SK-N-SH (cell line): ENCODE results near the gene DRGX. TPM values are rescaled to one million over a fixed set of nuclear protein-coding genes. Genes with fewer than 3 reads are reported as not detected.

Source experiments
- CTCF ChIA-PET: fragments of 300-600, 350-600 bp; formaldehyde crosslinking; extraction: SDS; loops from one replicate; lab custom pipeline; 2021; lab: Yijun Ruan, JAX
- POLR2A ChIA-PET: fragments of 350-600 bp; sonication (Branson Sonifier 250); formaldehyde crosslinking; extraction: SDS; loops from one replicate; lab custom pipeline; 2020; ENCODE audit warnings: antibody characterized with exemption, inconsistent platforms; lab: Yijun Ruan, JAX
- DNase-seq: peaks from one replicate; pipeline ENCODE4 v3.0.0; 2012
- H2AFZ ChIP-seq: fragments of 200-600 bp; sonication (generic); 2 replicates; pipeline ENCODE4 v1.8.1; 2016; ENCODE audit warnings: antibody characterized with exemption, mild to moderate bottlenecking, low read depth
- H3F3A ChIP-seq: fragments of 200-600 bp; sonication (generic); replicated peaks from 2 replicates; pipeline ENCODE3; 2016; ENCODE audit warnings: antibody characterized with exemption, mild to moderate bottlenecking; ENCODE audit not compliant: insufficient read depth
- H3K27ac ChIP-seq, 2 experiments: fragments of 200-500 bp in 1 of 2; fragments of 200-600 bp in 1 of 2; sonication (Bioruptor generic) in 1 of 2; sonication (generic), shearing (Covaris generic) in 1 of 2; 2 replicates each; pipeline versions ENCODE4 v1.5.1 to v1.6.1; 2014 to 2016; ENCODE audit warnings: low read depth in 2 of 2, inconsistent platforms in 1 of 2, low read length in 1 of 2, mild to moderate bottlenecking in 1 of 2, mixed read lengths in 1 of 2
- H3K27me3 ChIP-seq: fragments of 200-600 bp; sonication (generic), shearing (Covaris generic); 2 replicates; pipeline ENCODE4 v1.6.1; 2016; ENCODE audit warnings: mixed run types; ENCODE audit not compliant: insufficient read depth
- H3K36me3 ChIP-seq, 2 experiments: fragments of 200-500 bp in 1 of 2; fragments of 200-600 bp in 1 of 2; sonication (Bioruptor generic) in 1 of 2; sonication (generic) in 1 of 2; replicated peaks in 1 of 2; 2 replicates each; pipeline versions ENCODE3 to v1.5.1; 2014 to 2016; ENCODE audit warnings: low read length in 1 of 2, mild to moderate bottlenecking in 1 of 2; ENCODE audit not compliant: insufficient read depth in 2 of 2, control insufficient read depth in 1 of 2
- H3K4me1 ChIP-seq, 2 experiments: fragments of 200-500 bp in 1 of 2; fragments of 200-600 bp in 1 of 2; sonication (Bioruptor generic) in 1 of 2; sonication (generic), shearing (Covaris generic) in 1 of 2; 2 replicates each; pipeline versions ENCODE4 v1.5.1 to v1.6.1; 2014 to 2016; ENCODE audit warnings: low read depth in 1 of 2, low read length in 1 of 2, mixed run types in 1 of 2; ENCODE audit not compliant: insufficient read depth in 2 of 2, control insufficient read depth in 1 of 2
- H3K4me2 ChIP-seq: fragments of 200-600 bp; sonication (generic), shearing (Covaris generic); 2 replicates; pipeline ENCODE4 v1.6.1; 2017; ENCODE audit warnings: mixed run types
- H3K4me3 ChIP-seq, 2 experiments: fragments of 200-500 bp in 1 of 2; fragments of 200-600 bp in 1 of 2; sonication (Bioruptor generic) in 1 of 2; sonication (generic), shearing (Covaris generic) in 1 of 2; 2 replicates each; pipeline versions ENCODE4 v1.5.1 to v1.8.1; 2014 to 2016; ENCODE audit warnings: low read depth in 2 of 2, inconsistent platforms in 1 of 2, low read length in 1 of 2, mild to moderate bottlenecking in 1 of 2, mixed read lengths in 1 of 2, moderate library complexity in 1 of 2
- H3K79me2 ChIP-seq: fragments of 200-600 bp; sonication (generic); 2 replicates; pipeline ENCODE4 v1.8.1; 2017; ENCODE audit warnings: mild to moderate bottlenecking; ENCODE audit not compliant: insufficient read depth
- H3K9ac ChIP-seq: fragments of 200-600 bp; sonication (generic); 2 replicates; pipeline ENCODE4 v1.6.1; 2017; ENCODE audit warnings: mixed run types
- H3K9me2 ChIP-seq: fragments of 200-600 bp; sonication (generic); 2 replicates; pipeline ENCODE4 v1.6.1; 2017; ENCODE audit warnings: mixed run types
- H3K9me3 ChIP-seq: fragments of 200-600 bp; sonication (generic); 2 replicates; pipeline ENCODE4 v1.6.1; 2017; ENCODE audit warnings: mixed run types, mild to moderate bottlenecking, moderate library complexity
- H4K20me1 ChIP-seq: fragments of 200-600 bp; sonication (generic); 2 replicates; pipeline ENCODE4 v1.6.1; 2017; ENCODE audit warnings: mild to moderate bottlenecking, mixed run types; ENCODE audit not compliant: insufficient read depth
- FOSL2 ChIP-seq: IDR thresholded peaks from 2 replicates; pipeline ENCODE4 v1.4.0; 2012; ENCODE audit warnings: low read depth, mild to moderate bottlenecking, moderate library complexity, borderline replicate concordance
- FOXJ3 ChIP-seq: sonication (generic); formaldehyde crosslinking; IDR thresholded peaks from 2 replicates; pipeline ENCODE4 v1.5.1; 2020; ENCODE audit warnings: mild to moderate bottlenecking, missing genetic modification reagents
- FOXM1 ChIP-seq: IDR thresholded peaks from 2 replicates; pipeline ENCODE4 v1.4.0; 2012; ENCODE audit warnings: low read depth, mild to moderate bottlenecking
- GABPA ChIP-seq: IDR thresholded peaks from 2 replicates; pipeline ENCODE4 v1.4.0; 2012; ENCODE audit warnings: low read depth, mild to moderate bottlenecking
- GATA2 ChIP-seq: sonication (generic); formaldehyde crosslinking; IDR thresholded peaks from 2 replicates; pipeline ENCODE4 v1.5.0; 2020; ENCODE audit warnings: mild to moderate bottlenecking, missing genetic modification reagents
- JUND ChIP-seq: IDR thresholded peaks from 2 replicates; pipeline ENCODE4 v1.4.0; 2012
- MXI1 ChIP-seq: IDR thresholded peaks from 2 replicates; pipeline ENCODE4 v1.6.1; 2012; ENCODE audit warnings: mild to moderate bottlenecking, low read depth, low read length, improper control_type of control experiment
- RAD21 ChIP-seq: IDR thresholded peaks from 2 replicates; pipeline ENCODE4 v1.6.1; 2012; ENCODE audit warnings: mild to moderate bottlenecking, low read length
- RCOR1 ChIP-seq: fragments of 150-350 bp; IDR thresholded peaks from 2 replicates; pipeline ENCODE4 v1.6.1; 2017; ENCODE audit warnings: antibody characterized with exemption, low read length
- RFX5 ChIP-seq: IDR thresholded peaks from 2 replicates; pipeline ENCODE4 v1.6.1; 2012; ENCODE audit warnings: mild to moderate bottlenecking, improper control_type of control experiment, low read length
- RXRA ChIP-seq: IDR thresholded peaks from 2 replicates; pipeline ENCODE4 v1.4.0; 2012; ENCODE audit warnings: low read depth, mild to moderate bottlenecking, borderline replicate concordance
- SMC3 ChIP-seq: IDR thresholded peaks from 2 replicates; pipeline ENCODE4 v1.6.1; 2012; ENCODE audit warnings: low read depth, low read length, improper control_type of control experiment
- TAF1 ChIP-seq: IDR thresholded peaks from 2 replicates; pipeline ENCODE4 v1.6.1; 2012; ENCODE audit warnings: low read depth, mild to moderate bottlenecking, low read length, moderate library complexity, borderline replicate concordance
- TCF12 ChIP-seq: IDR thresholded peaks from 2 replicates; pipeline ENCODE4 v1.4.0; 2012
- YY1 ChIP-seq: IDR thresholded peaks from 2 replicates; pipeline ENCODE4 v1.4.0; 2012; ENCODE audit warnings: low read depth, mild to moderate bottlenecking
- WGBS: methylation state at CpG from one replicate; pipeline ENCODE4 v1.1.6; 2017; ENCODE audit warnings: low lambda C conversion rate; 5-methylcytosine and 5-hydroxymethylcytosine counted together
- polyA plus RNA-seq, 3 experiments: library from polyadenylated mRNA; depleted of rRNA; stranded (reverse); fragments of >200 nt; gene quantifications; 2 replicates each; pipeline ENCODE4 v1.2.3, GENCODE V29; 2012
- TF ChIP-seq, protein P1 (sequence below): IDR thresholded peaks from 2 replicates; pipeline ENCODE4 v1.6.1; 2012; ENCODE audit warnings: mild to moderate bottlenecking, low read depth, low read length, moderate library complexity
- TF ChIP-seq, protein P2 (sequence below): fragments of 150-350 bp; IDR thresholded peaks from 2 replicates; pipeline ENCODE4 v1.6.1; 2016; ENCODE audit warnings: mild to moderate bottlenecking, low read depth, low read length
- TF ChIP-seq, protein P3 (sequence below): IDR thresholded peaks from 2 replicates; pipeline ENCODE4; 2012

The DRGX gene
- polyA plus RNA-seq, 1 of the 3 experiments (the other 2 are of a cell fraction) = not detected

DNA sequence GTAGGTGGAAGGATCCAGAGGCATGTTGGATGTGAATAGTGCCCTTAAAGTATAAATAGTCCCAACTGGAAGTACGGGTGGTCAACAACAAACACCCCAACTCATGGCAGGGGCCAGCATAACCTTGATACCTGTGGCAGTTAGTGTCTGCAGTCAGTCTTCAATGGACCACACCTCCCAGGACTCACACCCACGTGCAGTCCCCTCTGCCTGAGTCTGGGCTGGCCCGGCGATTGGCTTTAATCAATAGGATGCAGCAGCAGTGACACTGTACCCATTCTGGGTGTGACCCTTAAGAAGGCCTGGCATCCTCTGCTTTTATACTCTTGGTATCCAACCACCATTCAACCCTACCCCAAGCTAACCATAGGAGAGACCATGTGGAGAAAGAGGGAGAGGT is 18.6 kb downstream of the DRGX start:
- no peaks in the 10 kb centered on the region; the same call in 1 of the 2 replicates for H3K27me3 ChIP-seq
- peaks cover 0 to 4% of the 10 kb centered on the region in 2 experiments; a peak in 1 of 4 replicates for H3K4me1 ChIP-seq
- no peaks in the 10 kb centered on the region for H4K20me1 ChIP-seq
- H3K9me2 ChIP-seq = no peaks in the 10 kb centered on the region
- H2AFZ ChIP-seq = no peak overlapping the region
- no peak overlapping the region for H3K9ac ChIP-seq
- H3F3A ChIP-seq = no peaks in the 10 kb centered on the region
- no peak for DNase-seq
- TF ChIP-seq TCF12 (no peak), YY1 (no peak), RXRA (no peak), RCOR1 (no peak), TAF1 (no peak), FOXM1 (no peak), JUND (no peak), RFX5 (no peak), FOXJ3 (no peak), RAD21 (no peak), GATA2 (CRISPR knock-in tag) (no peak), GABPA (no peak), FOSL2 (no peak), MXI1 (no peak), SMC3 (no peak)
- TF ChIP-seq, protein P1, sequence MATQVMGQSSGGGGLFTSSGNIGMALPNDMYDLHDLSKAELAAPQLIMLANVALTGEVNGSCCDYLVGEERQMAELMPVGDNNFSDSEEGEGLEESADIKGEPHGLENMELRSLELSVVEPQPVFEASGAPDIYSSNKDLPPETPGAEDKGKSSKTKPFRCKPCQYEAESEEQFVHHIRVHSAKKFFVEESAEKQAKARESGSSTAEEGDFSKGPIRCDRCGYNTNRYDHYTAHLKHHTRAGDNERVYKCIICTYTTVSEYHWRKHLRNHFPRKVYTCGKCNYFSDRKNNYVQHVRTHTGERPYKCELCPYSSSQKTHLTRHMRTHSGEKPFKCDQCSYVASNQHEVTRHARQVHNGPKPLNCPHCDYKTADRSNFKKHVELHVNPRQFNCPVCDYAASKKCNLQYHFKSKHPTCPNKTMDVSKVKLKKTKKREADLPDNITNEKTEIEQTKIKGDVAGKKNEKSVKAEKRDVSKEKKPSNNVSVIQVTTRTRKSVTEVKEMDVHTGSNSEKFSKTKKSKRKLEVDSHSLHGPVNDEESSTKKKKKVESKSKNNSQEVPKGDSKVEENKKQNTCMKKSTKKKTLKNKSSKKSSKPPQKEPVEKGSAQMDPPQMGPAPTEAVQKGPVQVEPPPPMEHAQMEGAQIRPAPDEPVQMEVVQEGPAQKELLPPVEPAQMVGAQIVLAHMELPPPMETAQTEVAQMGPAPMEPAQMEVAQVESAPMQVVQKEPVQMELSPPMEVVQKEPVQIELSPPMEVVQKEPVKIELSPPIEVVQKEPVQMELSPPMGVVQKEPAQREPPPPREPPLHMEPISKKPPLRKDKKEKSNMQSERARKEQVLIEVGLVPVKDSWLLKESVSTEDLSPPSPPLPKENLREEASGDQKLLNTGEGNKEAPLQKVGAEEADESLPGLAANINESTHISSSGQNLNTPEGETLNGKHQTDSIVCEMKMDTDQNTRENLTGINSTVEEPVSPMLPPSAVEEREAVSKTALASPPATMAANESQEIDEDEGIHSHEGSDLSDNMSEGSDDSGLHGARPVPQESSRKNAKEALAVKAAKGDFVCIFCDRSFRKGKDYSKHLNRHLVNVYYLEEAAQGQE = no peak
- TF ChIP-seq, protein P2, sequence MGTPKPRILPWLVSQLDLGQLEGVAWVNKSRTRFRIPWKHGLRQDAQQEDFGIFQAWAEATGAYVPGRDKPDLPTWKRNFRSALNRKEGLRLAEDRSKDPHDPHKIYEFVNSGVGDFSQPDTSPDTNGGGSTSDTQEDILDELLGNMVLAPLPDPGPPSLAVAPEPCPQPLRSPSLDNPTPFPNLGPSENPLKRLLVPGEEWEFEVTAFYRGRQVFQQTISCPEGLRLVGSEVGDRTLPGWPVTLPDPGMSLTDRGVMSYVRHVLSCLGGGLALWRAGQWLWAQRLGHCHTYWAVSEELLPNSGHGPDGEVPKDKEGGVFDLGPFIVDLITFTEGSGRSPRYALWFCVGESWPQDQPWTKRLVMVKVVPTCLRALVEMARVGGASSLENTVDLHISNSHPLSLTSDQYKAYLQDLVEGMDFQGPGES = no peak
- TF ChIP-seq, protein P3, sequence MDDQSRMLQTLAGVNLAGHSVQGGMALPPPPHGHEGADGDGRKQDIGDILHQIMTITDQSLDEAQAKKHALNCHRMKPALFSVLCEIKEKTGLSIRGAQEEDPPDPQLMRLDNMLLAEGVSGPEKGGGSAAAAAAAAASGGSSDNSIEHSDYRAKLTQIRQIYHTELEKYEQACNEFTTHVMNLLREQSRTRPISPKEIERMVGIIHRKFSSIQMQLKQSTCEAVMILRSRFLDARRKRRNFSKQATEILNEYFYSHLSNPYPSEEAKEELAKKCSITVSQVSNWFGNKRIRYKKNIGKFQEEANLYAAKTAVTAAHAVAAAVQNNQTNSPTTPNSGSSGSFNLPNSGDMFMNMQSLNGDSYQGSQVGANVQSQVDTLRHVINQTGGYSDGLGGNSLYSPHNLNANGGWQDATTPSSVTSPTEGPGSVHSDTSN = no peak
- ChIA-PET POLR2A (no interaction called here), CTCF (no interaction called here)
- no peak overlapping the region for H3K4me2 ChIP-seq
- H3K79me2 ChIP-seq = no peaks in the 10 kb centered on the region
- no peak overlapping the region for H3K27ac ChIP-seq
- H3K36me3 ChIP-seq = no peaks in the 10 kb centered on the region
- WGBS = 29% methylated on average over 3 of the region's 4 CpGs
- no peak overlapping the region for H3K4me3 ChIP-seq
- no peaks in the 10 kb centered on the region for H3K9me3 ChIP-seq
